HG03064 (cell line): ENCODE data around the gene H2AZ2.
"Not testable (repeated sequence)": the region's sequence is repeated elsewhere in the genome, so short reads cannot be mapped to it uniquely, and the experiment has no call there.

Experiments used
- ATAC-seq: cut with Tn5 transposase; IDR thresholded peaks from one replicate; pipeline ENCODE4 v1.9.1; 2021; ENCODE audit warnings: low read depth; ENCODE audit not compliant: unreplicated experiment

The H2AZ2 gene

DNA sequence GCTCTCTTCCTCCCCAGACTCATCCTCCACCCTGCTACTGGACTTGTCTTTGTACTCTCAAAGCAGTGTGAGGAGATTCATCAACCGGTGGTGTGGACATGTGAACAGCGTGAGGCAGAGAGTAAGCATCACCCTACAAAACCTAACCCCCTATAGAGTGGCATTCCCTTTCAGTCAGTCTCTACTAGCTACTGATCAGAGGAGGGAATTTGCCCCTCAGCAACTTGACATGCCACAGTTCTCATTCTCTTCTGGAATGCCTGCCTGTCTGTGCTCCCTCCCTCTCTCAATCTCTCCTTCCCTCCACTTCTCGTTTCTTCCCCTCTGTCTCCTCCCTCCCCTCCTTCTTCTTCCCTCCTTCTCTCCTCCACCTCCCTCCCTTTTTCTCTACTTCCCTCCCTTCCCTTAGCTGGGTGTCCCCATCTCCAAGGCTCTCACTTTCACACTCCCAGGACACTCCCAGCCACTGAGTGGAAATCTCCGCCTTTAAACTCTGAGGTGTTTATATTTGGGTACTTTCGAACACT is 24.6 kb downstream of the H2AZ2 start:
- no peak for ATAC-seq

DNA sequence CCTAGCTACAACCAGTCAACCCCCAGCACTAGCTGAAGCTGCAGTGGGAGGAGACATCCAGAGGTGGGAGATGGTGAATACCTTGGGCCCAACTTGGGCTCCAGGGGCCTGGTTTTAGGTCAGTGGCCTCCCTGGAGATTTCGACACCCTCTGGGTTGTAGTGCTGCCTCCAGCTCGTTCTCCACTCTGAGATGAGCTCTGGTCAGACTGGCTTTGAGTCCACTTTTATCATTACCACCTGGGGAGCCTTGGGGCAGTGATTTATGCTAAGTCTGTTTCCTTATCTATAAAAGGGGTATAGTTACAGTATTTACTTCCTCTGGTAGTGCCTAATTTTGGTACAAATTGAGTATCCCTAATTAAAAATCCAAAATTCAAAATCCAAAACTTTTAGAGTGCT is 28.6 kb downstream of the H2AZ2 start:
- ATAC-seq: no peak

- ATAC-seq: no peak
Measured at GRCh38 chr7:44814919-44815318, 33.0 kb downstream of the H2AZ2 start.

GRCh38 chr7:44811571-44811970 is 36.3 kb downstream of the H2AZ2 start:
- no peak for ATAC-seq

- no peak for ATAC-seq
Measured at GRCh38 chr7:44811093-44811492, 36.8 kb downstream of the H2AZ2 start.

DNA sequence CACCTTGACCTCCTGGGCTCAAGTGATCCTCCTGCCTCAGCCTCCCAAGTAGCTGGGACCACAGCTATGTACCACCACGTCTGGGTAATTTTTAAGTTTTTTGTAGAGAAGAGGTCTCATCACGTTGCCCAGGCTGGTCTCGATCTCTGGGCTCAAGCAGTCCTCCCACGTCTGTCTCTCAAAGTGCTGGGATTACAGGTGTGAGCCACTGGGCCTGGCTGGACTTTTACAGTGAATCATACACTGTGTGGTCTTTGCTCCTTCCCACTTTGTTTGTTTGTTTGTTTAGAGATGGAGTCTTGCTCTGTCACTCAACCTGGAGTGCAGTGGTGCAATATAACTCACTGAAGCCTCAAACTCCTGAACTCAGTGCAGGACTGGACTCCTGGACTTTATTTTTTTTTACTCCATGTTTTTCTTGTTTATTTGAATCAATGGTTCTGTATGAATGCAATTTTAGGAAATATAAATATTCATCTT is 38.9 kb downstream of the H2AZ2 start:
- ATAC-seq: no peak

DNA sequence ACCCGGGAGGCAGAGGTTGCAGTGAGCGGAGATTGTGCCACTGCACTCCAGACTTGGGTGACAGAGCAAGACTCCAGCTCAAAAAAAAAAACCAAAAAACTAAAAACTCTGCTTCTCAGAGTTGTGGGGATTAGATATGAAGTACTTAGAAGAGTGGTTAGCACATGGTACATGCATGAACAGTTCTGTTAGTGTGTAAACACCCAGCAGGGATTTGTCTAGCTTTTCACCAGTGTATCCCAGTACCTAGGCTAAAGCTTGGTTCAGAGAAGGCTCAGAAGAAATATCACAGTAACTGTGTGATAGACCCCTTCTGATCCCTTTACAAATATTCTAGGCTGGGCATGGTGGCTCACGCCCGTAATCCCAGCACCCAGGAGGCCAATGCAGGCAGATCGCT is 41.9 kb downstream of the H2AZ2 start:
- ATAC-seq: no peak

DNA sequence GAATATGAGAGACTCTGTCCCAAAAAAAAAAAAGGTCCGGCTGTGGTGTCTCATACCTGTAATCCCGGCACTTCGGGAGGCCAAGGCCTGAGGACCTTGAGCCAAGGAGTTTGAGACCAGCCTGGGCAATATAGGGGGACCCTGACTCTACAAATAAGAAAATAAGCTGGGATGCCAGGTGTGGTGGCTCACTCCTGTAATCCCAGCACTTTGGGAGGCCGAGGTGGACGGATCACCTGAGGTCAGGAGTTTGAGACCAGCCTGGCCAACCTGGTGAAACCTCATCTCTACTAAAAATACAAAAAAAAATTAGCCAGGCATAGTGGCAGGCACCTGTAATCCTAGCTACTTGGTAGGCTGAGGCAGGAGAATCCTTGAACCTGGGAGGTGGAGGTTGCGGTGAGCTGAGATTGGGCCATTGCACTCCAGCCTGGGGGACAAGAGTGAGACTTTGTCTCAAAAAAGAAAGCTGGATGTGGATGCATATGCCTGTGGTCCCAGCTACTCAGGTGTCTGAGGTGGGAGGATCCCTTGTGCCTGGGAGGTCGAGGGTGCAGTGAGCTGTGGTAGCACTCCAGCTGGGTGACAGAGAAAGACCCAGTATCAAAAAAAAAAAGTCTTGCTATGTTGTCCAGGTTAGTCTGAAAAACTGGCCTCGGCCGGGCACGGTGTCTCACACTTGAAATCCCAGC is 43.9 kb downstream of the H2AZ2 start:
- not testable (repeated sequence) for ATAC-seq

GRCh38 chr7:44802418-44803025 is 45.4 kb downstream of the H2AZ2 start:
- no peak for ATAC-seq

- no peak for ATAC-seq
Measured at GRCh38 chr7:44801890-44802289, 46.0 kb downstream of the H2AZ2 start.

- no peak for ATAC-seq
Measured at GRCh38 chr7:44799939-44800338, 47.9 kb downstream of the H2AZ2 start.

- ATAC-seq: no peak
Measured at GRCh38 chr7:44798649-44799305, 49.1 kb downstream of the H2AZ2 start.

- ATAC-seq: peak; percentile 48
Measured at GRCh38 chr7:44797329-44798258, 50.3 kb downstream of the H2AZ2 start.

- ATAC-seq: peak; percentile 73
Measured at GRCh38 chr7:44796504-44797328, 51.2 kb downstream of the H2AZ2 start, which contains the start of gene PPIA. Gene PPIA (plus strand): TSS chr7:44796681. CDS start chr7:44796725, 44 bp downstream.

GRCh38 chr7:44796034-44796503 is 51.8 kb downstream of the H2AZ2 start:
- peak; percentile 21 for ATAC-seq

- ATAC-seq: no peak
Measured at GRCh38 chr7:44794331-44794730, 53.6 kb downstream of the H2AZ2 start.

DNA sequence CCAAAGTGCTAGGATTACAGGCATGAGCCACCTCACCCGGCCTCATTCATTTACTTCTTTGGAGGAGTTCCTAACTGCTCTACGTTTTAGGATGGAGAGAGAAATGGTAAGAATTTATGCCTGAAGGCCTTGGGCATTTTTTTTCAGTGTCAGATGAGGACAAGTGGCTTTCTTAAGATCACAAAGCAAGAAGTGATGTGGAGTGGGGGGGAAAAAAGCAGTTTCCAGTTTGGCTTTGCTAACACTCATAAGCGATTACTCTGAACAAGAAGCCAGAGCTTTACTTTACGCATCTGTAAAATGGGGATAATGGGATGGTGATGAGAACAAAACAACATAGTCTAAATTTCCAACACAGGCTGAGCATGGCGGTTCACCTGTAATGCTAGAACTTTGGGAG is 54.0 kb downstream of the H2AZ2 start:
- ATAC-seq: no peak

GRCh38 chr7:44791278-44792219 is 56.3 kb downstream of the H2AZ2 start:
- no peak for ATAC-seq
